Fibroblast of pulmonary artery (primary cell): ENCODE results near the gene UBE2E1.

Source experiments
- DNase-seq: peaks from one replicate; pipeline ENCODE4 v3.0.0-alpha.2; 2010; ENCODE audit warnings: low read depth
- H3K4me3 ChIP-seq: replicated peaks from 2 replicates; pipeline ENCODE4 v1.5.1; 2011; ENCODE audit warnings: low read depth, mild to moderate bottlenecking, control low read depth, low read length, moderate library complexity
- CTCF ChIP-seq: IDR thresholded peaks from 2 replicates; pipeline ENCODE4 v1.5.1; 2011; ENCODE audit warnings: mild to moderate bottlenecking, control low read depth, low read length, inconsistent platforms; ENCODE audit errors: missing control alignments

Gene UBE2E1

DNA sequence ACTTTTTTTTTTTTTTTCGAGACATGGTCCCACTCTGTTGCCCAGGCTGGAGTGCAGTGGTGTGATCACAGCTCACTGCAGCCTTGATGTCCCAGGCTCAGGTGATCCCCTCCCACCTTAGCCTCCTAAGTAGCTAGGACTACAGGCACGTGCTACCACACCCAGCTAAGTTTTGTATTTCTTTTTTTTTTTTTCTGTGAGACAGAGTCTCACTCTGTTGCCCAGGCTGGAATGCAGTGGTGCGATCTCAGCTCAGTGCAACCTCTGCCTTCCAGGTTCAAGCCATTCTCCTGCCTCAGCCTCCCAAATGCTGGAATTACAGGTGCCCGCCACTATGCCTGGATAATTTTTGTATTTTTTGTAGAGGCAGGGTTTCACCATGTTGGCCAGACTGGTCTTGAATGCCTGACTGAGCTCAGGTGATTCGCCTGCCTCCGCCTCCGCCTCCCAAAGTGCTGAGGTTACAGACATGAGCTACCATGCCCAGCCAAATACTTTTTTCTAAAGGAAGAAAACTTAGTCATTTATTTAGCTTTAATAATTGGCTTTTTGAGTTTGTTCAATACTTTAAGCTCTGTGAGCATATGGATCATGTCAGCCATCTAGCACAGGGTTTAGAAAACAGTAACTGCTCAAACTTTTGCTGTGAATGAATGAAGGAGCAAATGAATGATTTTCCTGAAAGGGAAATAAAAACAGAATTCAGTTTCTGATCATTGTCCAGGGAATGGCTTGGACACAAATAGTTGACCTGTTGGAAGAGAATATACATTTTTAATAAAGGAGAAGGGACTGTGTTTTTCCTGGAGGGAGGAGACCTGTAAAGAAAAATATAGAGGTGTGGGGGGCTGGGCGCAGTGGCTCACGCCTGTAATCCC is 26.0 kb downstream of the UBE2E1 start:
- no peak for DNase-seq
- no peak overlapping the region for H3K4me3 ChIP-seq
- TF ChIP-seq CTCF, result no peak

DNA sequence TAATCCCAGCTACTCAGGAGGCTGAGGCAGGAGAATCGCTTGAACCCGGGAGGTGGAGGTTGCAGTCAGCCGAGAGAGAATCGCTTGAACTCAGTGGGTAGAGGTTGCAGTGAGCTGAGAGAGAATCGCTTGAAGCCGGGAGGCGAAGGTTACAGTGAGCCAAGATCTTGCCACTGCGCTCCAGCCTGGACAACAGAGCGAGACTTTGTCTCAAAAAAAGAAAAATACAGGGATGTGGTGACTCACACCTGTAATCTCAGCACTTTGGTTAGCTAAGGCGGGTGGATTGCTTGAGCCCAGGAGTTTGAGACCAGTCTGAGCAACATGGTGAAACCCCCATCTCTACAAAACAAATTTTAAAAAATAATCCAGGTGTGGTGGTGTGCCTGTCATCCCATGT is 26.8 kb downstream of the UBE2E1 start:
- DNase-seq, result no peak
- H3K4me3 ChIP-seq, result no peak overlapping the region

GRCh38 chr3:23834082-23834870 is 28.5 kb downstream of the UBE2E1 start:
- DNase-seq, result peak; percentile 24
- peak; percentile 27 for TF ChIP-seq CTCF
- no peak overlapping the region for H3K4me3 ChIP-seq

More for the DNA sequence above, 26.8 kb downstream of the UBE2E1 start:
- no peak for TF ChIP-seq CTCF

DNA sequence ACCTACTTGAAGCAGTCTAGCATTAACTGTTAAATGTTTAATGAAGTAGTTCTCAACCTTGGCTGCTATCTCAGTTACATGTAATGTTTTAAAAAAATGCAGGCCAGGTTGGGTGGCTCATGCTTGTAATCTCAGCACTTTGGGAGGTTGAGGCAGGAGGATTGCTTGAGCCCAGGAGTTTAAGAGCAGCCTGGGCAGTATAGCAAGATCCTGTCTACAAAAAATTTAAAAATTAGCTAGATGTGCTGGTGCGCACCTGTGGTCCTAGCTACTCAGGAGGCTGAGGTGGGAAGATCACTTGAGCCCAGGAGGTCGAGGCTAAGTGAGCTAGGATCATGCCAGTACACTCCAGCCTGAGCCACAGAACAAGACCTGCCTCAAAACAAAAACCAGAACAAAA is 29.3 kb downstream of the UBE2E1 start:
- DNase-seq, result no peak
- TF ChIP-seq CTCF, result no peak
- H3K4me3 ChIP-seq, result no peak overlapping the region

DNA sequence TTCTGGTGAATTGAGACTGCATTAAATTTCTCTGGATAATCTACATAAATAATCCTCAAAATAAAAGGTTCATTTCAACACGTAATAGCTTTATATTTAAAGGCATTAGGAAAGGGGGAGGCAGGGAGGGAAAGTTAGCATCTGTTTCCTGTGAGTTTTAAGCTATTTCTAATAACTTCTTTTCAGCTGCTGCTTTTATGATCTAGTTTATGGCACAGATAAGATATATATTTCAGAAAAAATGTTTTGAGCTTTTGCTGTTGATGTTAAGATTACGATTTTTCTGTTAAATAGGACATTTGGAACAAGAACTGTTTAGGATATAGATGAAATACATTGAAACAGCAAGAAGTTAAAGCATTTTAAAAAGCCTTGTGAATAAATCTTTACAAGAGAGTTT is 30.0 kb downstream of the UBE2E1 start:
- DNase-seq, result no peak
- no peak overlapping the region for H3K4me3 ChIP-seq
- no peak for TF ChIP-seq CTCF

GRCh38 chr3:23836536-23837230 is 30.9 kb downstream of the UBE2E1 start:
- H3K4me3 ChIP-seq, result no peak overlapping the region
- DNase-seq, result no peak
- TF ChIP-seq CTCF, result no peak
